GM13977 (cell line): ENCODE measurements around the gene CDK6.

Experiments used
- DNase-seq: peaks from one replicate; pipeline ENCODE4 v3.0.0; 2012; ENCODE audit warnings: low spot score
- CTCF ChIP-seq: IDR thresholded peaks from 2 replicates; pipeline ENCODE4 v1.5.1; 2012; ENCODE audit warnings: mild to moderate bottlenecking, control low read depth; ENCODE audit not compliant: insufficient read depth; ENCODE audit errors: extremely low read depth, missing control alignments
- in situ Hi-C: fragments of 300-500 bp; cut with MboI; formaldehyde crosslinking; loops from one replicate; pipeline ENCODE4 v1.12.0; 2022; ENCODE audit warnings: low sequenced_read_pairs, low pct_unique_long_range_greater_than_20kb, mixed read lengths, inconsistent platforms; ENCODE audit not compliant: unreplicated experiment

Gene CDK6

GRCh38 chr7:92668564-92668963 lies 167.8 kb downstream of the CDK6 start:
- TF ChIP-seq CTCF = no peak
- in situ Hi-C loops = no loop called here
- DNase-seq = no peak

GRCh38 chr7:92667816-92668535 lies 168.4 kb downstream of the CDK6 start:
- in situ Hi-C loops = no loop called here
- DNase-seq = no peak
- TF ChIP-seq CTCF = no peak

GRCh38 chr7:92665926-92666325 lies 170.4 kb downstream of the CDK6 start:
- in situ Hi-C loops = no loop called here
- no peak for DNase-seq
- TF ChIP-seq CTCF = no peak

GRCh38 chr7:92661651-92662050 lies 174.7 kb downstream of the CDK6 start:
- in situ Hi-C loops = no loop called here
- no peak for TF ChIP-seq CTCF
- no peak for DNase-seq

GRCh38 chr7:92658671-92659070 lies 177.7 kb downstream of the CDK6 start:
- no peak for TF ChIP-seq CTCF
- in situ Hi-C loops = no loop called here
- no peak for DNase-seq

- no peak for TF ChIP-seq CTCF
- in situ Hi-C loops = no loop called here
- DNase-seq = no peak
These were observed 179.0 kb downstream of the CDK6 start for GRCh38 chr7:92657391-92657790.
